WTC11 (cell line): ENCODE results near the gene C17orf75.

ENCODE experiments used
- CREM ChIP-seq: sonication (generic); formaldehyde crosslinking; IDR thresholded peaks from 2 replicates; pipeline ENCODE4 v1.8.1; 2022; ENCODE audit warnings: mild to moderate bottlenecking, missing genetic modification reagents, moderate library complexity
- ZNF416 ChIP-seq: fragments of 250-450 bp; sonication (Bioruptor Pico); IDR thresholded peaks from 2 replicates; pipeline ENCODE4 v1.9.0; 2021; ENCODE audit warnings: mild to moderate bottlenecking, inconsistent platforms
- TF ChIP-seq, protein P1 (sequence below): fragments of 200-600 bp; IDR thresholded peaks from 2 replicates; pipeline ENCODE4 v1.8.0; 2022; ENCODE audit warnings: antibody characterized with exemption
- TF ChIP-seq, protein P2 (sequence below): fragments of 250-450 bp; sonication (Bioruptor Pico); IDR thresholded peaks from 2 replicates; pipeline ENCODE4 v2.1.2; 2022; ENCODE audit warnings: mild to moderate bottlenecking, moderate library complexity

DNA sequence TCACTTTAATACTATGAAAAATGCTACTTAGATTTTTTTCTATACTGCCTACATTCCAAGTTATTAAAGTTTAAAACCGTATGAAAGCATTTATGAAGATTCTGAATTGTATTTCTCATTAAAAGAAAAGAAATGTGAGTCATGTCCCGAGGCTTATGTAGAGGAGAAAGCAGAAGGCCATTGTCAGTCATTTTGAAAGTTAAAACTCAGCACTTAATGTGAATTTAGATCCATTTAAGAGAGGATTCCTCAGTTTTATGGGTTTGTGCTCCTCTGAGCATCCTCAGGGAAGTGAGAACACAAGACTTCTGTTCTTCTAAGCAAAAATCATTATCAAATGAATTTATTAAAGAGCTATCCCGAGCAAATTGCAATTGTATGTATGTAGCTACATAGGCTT lies 11.8 kb downstream of the C17orf75 start:
- TF ChIP-seq, protein P1, sequence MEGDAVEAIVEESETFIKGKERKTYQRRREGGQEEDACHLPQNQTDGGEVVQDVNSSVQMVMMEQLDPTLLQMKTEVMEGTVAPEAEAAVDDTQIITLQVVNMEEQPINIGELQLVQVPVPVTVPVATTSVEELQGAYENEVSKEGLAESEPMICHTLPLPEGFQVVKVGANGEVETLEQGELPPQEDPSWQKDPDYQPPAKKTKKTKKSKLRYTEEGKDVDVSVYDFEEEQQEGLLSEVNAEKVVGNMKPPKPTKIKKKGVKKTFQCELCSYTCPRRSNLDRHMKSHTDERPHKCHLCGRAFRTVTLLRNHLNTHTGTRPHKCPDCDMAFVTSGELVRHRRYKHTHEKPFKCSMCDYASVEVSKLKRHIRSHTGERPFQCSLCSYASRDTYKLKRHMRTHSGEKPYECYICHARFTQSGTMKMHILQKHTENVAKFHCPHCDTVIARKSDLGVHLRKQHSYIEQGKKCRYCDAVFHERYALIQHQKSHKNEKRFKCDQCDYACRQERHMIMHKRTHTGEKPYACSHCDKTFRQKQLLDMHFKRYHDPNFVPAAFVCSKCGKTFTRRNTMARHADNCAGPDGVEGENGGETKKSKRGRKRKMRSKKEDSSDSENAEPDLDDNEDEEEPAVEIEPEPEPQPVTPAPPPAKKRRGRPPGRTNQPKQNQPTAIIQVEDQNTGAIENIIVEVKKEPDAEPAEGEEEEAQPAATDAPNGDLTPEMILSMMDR = no peak
- TF ChIP-seq, protein P2, sequence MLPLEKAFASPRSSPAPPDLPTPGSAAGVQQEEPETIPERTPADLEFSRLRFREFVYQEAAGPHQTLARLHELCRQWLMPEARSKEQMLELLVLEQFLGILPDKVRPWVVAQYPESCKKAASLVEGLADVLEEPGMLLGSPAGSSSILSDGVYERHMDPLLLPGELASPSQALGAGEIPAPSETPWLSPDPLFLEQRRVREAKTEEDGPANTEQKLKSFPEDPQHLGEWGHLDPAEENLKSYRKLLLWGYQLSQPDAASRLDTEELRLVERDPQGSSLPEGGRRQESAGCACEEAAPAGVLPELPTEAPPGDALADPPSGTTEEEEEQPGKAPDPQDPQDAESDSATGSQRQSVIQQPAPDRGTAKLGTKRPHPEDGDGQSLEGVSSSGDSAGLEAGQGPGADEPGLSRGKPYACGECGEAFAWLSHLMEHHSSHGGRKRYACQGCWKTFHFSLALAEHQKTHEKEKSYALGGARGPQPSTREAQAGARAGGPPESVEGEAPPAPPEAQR (CRISPR knock-in tag) = no peak
- TF ChIP-seq CREM (CRISPR knock-in tag) = no peak
- no peak for TF ChIP-seq ZNF416
